HepG2 (cell line): ENCODE data around the gene PLK3. TPM values are rescaled to one million over a fixed set of nuclear protein-coding genes. Genes with fewer than 3 reads are reported as not detected.

ENCODE experiments used
- KLF13 ChIP-seq: sonication (generic); formaldehyde crosslinking; IDR thresholded peaks from 2 replicates; pipeline ENCODE4 v1.4.0; 2020; ENCODE audit warnings: mild to moderate bottlenecking, missing genetic modification reagents
- KLF9 ChIP-seq: IDR thresholded peaks from 2 replicates; pipeline ENCODE4 v1.6.1; 2016; ENCODE audit warnings: low read depth
- NRL ChIP-seq: sonication (generic); formaldehyde crosslinking; IDR thresholded peaks from 2 replicates; pipeline ENCODE4 v1.5.0; 2020; ENCODE audit warnings: missing genetic modification reagents, mild to moderate bottlenecking, moderate library complexity, borderline replicate concordance
- RCOR2 ChIP-seq: IDR thresholded peaks from 2 replicates; pipeline ENCODE4 v1.6.1; 2016; ENCODE audit warnings: missing biosample characterization, missing genetic modification reagents
- SATB2 ChIP-seq: sonication (generic); formaldehyde crosslinking; IDR thresholded peaks from 2 replicates; pipeline ENCODE4 v1.5.0; 2020; ENCODE audit warnings: missing genetic modification reagents
- TBX2 ChIP-seq: sonication (generic); formaldehyde crosslinking; IDR thresholded peaks from 2 replicates; pipeline ENCODE4 v1.5.0; 2020; ENCODE audit warnings: missing genetic modification reagents, mild to moderate bottlenecking, borderline replicate concordance
- ZFP1 ChIP-seq: IDR thresholded peaks from 2 replicates; pipeline ENCODE4 v1.6.1; 2016
- ZNF570 ChIP-seq: sonication (generic); formaldehyde crosslinking; IDR thresholded peaks from 2 replicates; pipeline ENCODE4 v1.4.0; 2020; ENCODE audit warnings: mild to moderate bottlenecking, missing genetic modification reagents, borderline replicate concordance
- ZNF850 ChIP-seq: sonication (generic); formaldehyde crosslinking; conservative IDR thresholded peaks from 2 replicates; pipeline ENCODE4 v1.9.0; 2021; ENCODE audit warnings: mild to moderate bottlenecking, missing genetic modification reagents
- polyA plus RNA-seq, 8 experiments: library from polyadenylated mRNA; depleted of rRNA in 3 of 8; stranded (reverse) in 7 of 8; unstranded in 1 of 8; fragments of >200 nt; fragmentation: Illumina TruSeq in 4 of 8; extraction: Trizol in 4 of 8; gene quantifications; 2 replicates each; pipeline versions ENCODE4 v1.2.1 to v1.2.3, GENCODE V29; 2011 to 2016; ENCODE audit warnings: low read depth in 4 of 8, missing spikeins in 1 of 8, mixed read lengths in 1 of 8; ENCODE audit not compliant: insufficient read depth in 1 of 8
- total RNA-seq, 5 experiments: library from RNA; depleted of rRNA; stranded (reverse); fragments of >200 nt; fragmentation: Illumina TruSeq; extraction: Trizol; gene quantifications; 2 replicates each; pipeline ENCODE4 v1.2.3, GENCODE V29; 2016; ENCODE audit warnings: low read depth in 1 of 5
- TF ChIP-seq, protein P1 (sequence below): sonication (generic); formaldehyde crosslinking; IDR thresholded peaks from 2 replicates; pipeline ENCODE4 v1.4.0; 2020; ENCODE audit warnings: mild to moderate bottlenecking, missing genetic modification reagents
- TF ChIP-seq, protein P2 (sequence below): fragments of 450-650 bp; IDR thresholded peaks from 2 replicates; pipeline ENCODE4 v1.6.1; 2016
- TF ChIP-seq, protein P3 (sequence below): sonication (generic); formaldehyde crosslinking; conservative IDR thresholded peaks from 2 replicates; pipeline ENCODE4 v1.8.0; 2022; ENCODE audit warnings: low read depth, missing genetic modification reagents
- TF ChIP-seq, protein P4 (sequence below): sonication (generic); formaldehyde crosslinking; IDR thresholded peaks from 2 replicates; pipeline ENCODE4 v1.5.0; 2020; ENCODE audit warnings: missing genetic modification reagents
- TF ChIP-seq, protein P5 (sequence below): sonication (generic); formaldehyde crosslinking; IDR thresholded peaks from 2 replicates; pipeline ENCODE4 v1.4.0; 2020; ENCODE audit warnings: mild to moderate bottlenecking, missing genetic modification reagents
- TF ChIP-seq, protein P6 (sequence below): IDR thresholded peaks from 2 replicates; pipeline ENCODE4 v1.6.1; 2012; ENCODE audit warnings: inconsistent platforms

The PLK3 gene
- total and polyA plus RNA-seq, 2 of the 13 experiments (the other 11 are each of a cell fraction or from before 2014, with no cell fraction given) = 9.8 to 16.9 TPM

DNA sequence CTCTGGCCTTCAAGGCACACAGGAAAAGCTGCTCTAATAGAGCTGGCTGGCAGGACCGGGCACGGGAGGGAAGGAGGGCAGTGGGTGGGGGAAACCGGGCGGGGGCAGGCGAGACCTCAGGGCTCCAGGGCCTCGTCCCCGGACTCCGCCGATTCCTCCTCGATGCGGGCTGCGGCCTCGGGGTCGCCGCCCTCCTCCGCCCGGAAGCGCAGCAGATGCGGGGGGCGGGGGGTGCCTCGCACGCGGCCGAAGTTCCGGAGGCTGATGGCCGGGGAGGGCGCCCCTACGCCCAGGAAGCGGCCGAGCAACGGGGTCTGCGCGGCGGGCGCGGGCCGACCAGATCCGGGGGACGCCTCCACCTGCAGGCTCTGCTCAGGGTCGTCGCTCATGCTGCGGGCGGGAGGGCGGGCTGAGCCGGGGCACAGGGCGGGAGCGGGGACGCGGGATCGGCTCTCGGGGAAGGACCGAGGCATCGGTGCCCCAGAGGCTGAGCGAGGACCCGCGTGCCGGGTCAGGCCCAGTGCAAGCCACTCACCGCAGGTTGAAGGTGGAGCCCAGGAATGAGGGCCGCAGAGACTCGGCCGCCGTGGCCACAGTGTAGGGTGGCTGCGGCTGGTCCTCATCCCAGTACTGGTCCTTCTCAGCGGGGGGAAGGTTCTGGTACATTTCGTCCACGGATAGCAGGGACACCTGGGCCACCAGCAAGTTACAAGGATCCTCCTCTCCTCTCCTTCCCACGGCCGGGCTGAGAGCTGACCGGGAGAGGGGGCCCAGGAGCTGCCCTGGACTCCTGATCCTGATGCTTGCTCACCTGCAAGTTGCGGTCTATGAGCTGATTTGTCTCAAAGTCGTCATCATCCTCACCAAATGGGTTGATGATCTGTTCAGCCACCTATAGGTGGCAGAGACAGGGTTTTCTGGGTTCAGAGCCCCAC is 15.8 kb upstream of the PLK3 start (continued):
- TF ChIP-seq, protein P1, sequence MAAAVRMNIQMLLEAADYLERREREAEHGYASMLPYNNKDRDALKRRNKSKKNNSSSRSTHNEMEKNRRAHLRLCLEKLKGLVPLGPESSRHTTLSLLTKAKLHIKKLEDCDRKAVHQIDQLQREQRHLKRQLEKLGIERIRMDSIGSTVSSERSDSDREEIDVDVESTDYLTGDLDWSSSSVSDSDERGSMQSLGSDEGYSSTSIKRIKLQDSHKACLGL (CRISPR knock-in tag) = peak; percentile 74; the same call in 1 of the 2 replicates
- TF ChIP-seq KLF9 (CRISPR knock-in tag) = no peak
- TF ChIP-seq TBX2 (CRISPR knock-in tag) = no peak; the same call in 1 of the 2 replicates
- TF ChIP-seq, protein P2, sequence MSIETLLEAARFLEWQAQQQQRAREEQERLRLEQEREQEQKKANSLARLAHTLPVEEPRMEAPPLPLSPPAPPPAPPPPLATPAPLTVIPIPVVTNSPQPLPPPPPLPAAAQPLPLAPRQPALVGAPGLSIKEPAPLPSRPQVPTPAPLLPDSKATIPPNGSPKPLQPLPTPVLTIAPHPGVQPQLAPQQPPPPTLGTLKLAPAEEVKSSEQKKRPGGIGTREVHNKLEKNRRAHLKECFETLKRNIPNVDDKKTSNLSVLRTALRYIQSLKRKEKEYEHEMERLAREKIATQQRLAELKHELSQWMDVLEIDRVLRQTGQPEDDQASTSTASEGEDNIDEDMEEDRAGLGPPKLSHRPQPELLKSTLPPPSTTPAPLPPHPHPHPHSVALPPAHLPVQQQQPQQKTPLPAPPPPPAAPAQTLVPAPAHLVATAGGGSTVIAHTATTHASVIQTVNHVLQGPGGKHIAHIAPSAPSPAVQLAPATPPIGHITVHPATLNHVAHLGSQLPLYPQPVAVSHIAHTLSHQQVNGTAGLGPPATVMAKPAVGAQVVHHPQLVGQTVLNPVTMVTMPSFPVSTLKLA = no peak
- no peak for TF ChIP-seq RCOR2 (CRISPR knock-in tag)
- TF ChIP-seq ZFP1 (CRISPR knock-in tag) = no peak
- no peak for TF ChIP-seq SATB2
- TF ChIP-seq, protein P3, sequence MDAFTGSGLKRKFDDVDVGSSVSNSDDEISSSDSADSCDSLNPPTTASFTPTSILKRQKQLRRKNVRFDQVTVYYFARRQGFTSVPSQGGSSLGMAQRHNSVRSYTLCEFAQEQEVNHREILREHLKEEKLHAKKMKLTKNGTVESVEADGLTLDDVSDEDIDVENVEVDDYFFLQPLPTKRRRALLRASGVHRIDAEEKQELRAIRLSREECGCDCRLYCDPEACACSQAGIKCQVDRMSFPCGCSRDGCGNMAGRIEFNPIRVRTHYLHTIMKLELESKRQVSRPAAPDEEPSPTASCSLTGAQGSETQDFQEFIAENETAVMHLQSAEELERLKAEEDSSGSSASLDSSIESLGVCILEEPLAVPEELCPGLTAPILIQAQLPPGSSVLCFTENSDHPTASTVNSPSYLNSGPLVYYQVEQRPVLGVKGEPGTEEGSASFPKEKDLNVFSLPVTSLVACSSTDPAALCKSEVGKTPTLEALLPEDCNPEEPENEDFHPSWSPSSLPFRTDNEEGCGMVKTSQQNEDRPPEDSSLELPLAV (CRISPR knock-in tag) = no peak
- TF ChIP-seq, protein P4, sequence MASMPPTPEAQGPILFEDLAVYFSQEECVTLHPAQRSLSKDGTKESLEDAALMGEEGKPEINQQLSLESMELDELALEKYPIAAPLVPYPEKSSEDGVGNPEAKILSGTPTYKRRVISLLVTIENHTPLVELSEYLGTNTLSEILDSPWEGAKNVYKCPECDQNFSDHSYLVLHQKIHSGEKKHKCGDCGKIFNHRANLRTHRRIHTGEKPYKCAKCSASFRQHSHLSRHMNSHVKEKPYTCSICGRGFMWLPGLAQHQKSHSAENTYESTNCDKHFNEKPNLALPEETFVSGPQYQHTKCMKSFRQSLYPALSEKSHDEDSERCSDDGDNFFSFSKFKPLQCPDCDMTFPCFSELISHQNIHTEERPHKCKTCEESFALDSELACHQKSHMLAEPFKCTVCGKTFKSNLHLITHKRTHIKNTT (CRISPR knock-in tag) = no peak
- peak; percentile 80; the same call in 1 of the 2 replicates for TF ChIP-seq ZNF850 (CRISPR knock-in tag)
- no peak for TF ChIP-seq ZNF570 (CRISPR knock-in tag)
- TF ChIP-seq, protein P5, sequence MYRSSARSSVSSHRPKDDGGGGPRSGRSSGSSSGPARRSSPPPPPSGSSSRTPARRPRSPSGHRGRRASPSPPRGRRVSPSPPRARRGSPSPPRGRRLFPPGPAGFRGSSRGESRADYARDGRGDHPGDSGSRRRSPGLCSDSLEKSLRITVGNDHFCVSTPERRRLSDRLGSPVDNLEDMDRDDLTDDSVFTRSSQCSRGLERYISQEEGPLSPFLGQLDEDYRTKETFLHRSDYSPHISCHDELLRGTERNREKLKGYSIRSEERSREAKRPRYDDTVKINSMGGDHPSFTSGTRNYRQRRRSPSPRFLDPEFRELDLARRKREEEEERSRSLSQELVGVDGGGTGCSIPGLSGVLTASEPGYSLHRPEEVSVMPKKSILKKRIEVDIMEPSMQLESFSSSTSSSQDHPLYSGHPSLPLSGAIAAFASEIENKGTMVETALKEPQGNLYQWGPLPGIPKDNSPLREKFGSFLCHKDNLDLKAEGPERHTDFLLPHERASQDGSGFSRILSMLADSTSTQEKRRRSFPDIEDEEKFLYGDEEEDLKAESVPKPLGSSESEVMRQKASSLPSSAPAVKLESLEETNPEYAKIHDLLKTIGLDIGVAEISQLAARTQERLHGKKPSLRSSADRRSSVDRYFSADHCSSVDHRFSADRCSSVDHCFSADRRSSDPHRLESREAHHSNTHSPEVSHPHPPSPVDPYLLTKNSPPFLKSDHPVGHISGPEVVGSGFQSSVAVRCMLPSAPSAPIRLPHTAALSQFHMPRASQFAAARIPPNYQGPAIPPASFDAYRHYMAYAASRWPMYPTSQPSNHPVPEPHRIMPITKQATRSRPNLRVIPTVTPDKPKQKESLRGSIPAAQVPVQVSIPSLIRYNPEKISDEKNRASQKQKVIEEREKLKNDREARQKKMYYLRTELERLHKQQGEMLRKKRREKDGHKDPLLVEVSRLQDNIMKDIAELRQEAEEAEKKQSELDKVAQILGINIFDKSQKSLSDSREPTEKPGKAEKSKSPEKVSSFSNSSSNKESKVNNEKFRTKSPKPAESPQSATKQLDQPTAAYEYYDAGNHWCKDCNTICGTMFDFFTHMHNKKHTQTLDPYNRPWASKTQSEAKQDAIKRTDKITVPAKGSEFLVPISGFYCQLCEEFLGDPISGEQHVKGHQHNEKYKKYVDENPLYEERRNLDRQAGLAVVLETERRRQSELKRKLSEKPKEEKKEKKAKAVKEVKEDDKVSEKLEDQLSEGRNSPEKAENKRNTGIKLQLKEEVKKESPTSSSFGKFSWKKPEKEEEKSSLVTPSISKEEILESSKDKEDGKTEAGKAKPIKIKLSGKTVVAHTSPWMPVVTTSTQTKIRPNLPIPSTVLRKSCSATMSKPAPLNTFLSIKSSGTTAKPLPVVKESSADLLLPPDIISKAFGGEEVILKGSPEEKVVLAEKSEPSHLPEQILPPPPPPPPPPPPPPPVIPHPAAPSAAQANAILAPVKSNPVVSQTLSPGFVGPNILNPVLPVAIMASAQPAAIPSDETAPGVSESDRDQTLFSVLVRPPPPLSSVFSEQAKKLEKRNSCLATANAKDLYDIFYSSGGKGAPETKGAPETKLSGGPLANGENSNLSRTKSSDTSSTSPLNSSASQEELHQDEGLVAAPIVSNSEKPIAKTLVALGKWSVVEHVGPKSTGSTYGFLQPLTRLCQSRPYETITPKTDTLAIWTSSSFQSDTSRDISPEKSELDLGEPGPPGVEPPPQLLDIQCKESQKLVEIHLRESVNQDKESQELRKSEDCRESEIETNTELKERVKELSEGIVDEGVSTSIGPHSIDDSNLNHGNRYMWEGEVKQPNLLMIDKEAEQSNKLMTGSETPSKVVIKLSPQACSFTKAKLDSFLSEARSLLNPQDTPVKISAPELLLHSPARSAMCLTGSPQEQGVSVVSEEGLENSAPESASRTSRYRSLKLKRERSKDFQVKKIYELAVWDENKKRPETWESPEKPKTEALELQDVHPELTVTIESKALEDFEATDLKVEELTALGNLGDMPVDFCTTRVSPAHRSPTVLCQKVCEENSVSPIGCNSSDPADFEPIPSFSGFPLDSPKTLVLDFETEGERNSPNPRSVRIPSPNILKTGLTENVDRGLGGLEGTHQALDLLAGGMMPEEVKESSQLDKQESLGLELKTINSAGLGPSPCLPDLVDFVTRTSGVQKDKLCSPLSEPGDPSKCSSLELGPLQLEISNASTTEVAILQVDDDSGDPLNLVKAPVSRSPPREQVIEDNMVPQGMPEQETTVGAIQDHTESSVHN (CRISPR knock-in tag) = no peak
- TF ChIP-seq NRL (CRISPR knock-in tag) = peak; percentile 7; the same call in 1 of the 2 replicates
- no peak for TF ChIP-seq KLF13
- TF ChIP-seq, protein P6, sequence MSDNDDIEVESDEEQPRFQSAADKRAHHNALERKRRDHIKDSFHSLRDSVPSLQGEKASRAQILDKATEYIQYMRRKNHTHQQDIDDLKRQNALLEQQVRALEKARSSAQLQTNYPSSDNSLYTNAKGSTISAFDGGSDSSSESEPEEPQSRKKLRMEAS = peak; percentile 94
